Measurements from ENCODE around the gene NT5DC4.

NT5DC4 gene

DNA sequence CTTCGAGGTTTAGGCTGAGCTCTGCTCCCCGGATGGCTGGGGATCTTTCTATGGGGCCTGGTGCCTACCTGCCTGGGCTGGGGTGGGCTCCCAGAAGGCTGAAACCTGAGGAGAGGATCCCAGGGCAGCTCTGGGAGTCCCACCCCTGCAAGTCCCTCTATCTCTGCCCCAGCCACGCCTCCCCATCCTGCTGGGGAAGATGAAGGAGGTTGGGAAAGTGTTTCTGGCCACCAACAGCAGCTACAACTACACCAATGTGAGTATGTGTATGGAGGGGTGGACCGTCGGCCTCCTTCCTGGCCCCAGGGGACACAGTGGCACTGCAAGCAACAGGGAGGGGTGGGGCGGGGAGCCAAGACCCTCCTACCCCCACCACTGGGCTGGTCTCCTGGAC, 2.7 kb downstream of the NT5DC4 start:
- DNase-seq (ENCODE audit: low spot score): no peak

DNA sequence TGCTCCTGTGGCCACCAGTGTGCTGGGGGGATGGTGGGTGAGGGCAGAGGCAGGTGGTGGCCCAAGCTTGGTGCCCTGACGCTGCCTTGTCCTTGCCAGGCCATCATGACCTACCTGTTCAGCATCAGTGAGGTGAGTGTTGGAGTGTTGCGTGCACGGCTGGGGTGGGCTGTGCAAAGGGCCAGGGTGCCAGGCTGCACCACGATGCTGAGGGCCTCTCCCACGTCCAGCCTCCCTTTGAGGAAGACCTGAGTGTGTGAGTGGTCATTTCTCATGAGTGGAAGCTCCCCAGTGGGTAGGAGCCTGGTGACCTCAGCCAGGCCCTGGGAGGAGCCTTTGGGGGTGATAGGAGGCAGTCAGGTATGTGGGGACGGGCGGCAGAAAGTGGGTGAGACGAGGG, 3.2 kb downstream of the NT5DC4 start:
- DNase-seq (ENCODE audit: low spot score): no peak

DNA sequence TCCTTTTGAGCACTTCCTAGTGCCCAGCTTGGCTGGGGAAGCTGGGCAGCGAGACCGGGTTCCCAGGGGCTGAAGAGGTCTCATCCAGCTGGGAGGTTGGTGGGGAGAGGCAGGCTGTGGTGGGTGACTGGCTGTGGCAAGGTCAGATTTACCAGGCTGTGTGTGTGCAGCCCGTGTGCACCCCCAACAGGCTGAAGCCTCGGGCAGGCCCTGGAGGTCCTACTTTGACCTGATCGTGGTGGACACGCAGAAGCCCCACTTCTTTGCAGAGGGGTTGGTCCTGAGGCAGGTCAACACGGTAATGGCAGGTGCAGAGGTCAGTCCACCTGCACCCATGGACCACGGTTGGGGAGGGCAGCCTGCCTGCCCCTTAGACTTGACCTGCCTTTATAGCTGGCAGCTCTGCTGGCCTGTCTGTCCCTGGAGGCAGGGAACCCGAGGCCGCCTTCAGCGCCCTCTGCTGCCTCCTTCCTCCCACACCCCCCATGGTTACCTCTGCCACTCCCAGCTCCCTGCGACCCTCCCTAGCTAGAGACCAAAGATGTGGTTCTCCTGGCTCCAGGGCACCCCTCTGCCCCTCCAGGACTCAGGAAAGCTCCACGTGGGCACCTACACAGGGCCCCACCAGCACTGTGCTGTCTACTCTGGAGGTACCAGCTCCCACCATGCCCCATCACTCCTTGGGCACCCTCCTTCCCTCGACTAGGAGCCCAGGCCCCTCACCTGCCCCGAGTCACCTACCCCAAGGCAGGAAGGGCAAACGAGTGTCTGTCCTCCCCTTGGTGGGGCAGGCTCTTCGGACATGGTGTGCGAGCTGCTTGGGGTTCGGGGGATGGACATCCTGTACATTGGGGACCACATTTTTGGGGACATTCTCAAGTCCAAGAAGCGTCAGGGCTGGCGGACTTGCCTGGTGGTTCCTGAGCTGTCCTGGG, 4.0 kb downstream of the NT5DC4 start:
- no peak for DNase-seq (ENCODE audit: low spot score)

- DNase-seq (ENCODE audit: low spot score): no peak
Measured at GRCh38 chr2:112725545-112726457, 5.0 kb downstream of the NT5DC4 start.

DNA sequence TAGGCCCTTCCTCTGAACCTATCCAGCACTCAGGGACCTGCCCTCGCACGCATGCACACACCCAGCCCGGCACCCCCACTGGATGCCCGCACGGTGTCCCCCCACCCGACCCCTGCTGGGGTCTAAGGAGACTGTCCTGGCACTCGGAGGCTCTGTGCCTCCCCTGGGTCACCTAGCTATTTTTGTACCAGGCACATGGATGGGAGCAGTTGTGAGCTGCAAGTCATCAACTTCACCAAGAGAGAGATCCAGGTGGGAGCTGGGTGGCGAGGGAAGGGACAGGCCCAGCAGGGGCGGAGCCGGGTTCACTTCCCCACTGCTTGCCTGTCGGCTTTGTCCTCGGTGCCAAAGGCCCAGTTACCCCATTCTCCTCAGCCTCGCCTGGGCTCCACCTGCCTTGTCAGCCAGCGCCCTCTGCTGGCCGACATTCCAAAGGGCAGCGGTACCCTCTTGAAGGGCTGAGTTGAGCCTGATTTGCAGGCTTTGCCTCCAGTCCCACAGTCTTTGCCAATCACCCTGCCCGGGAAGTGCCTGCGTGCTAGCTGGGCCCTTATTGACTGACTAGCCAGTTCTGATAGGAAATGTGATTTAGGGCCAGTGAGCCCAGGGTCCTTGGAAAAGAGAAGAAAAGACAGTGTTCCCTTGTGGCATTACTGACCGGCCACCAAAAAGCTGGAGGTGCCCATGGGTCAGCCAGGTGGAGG, 5.8 kb downstream of the NT5DC4 start:
- peak; percentile 95 for DNase-seq (ENCODE audit: low spot score)

- DNase-seq (ENCODE audit: low spot score): no peak
Measured at GRCh38 chr2:112727276-112728028, 6.6 kb downstream of the NT5DC4 start.

GRCh38 chr2:112728029-112728362, 7.2 kb downstream of the NT5DC4 start:
- no peak for DNase-seq (ENCODE audit: low spot score)

DNA sequence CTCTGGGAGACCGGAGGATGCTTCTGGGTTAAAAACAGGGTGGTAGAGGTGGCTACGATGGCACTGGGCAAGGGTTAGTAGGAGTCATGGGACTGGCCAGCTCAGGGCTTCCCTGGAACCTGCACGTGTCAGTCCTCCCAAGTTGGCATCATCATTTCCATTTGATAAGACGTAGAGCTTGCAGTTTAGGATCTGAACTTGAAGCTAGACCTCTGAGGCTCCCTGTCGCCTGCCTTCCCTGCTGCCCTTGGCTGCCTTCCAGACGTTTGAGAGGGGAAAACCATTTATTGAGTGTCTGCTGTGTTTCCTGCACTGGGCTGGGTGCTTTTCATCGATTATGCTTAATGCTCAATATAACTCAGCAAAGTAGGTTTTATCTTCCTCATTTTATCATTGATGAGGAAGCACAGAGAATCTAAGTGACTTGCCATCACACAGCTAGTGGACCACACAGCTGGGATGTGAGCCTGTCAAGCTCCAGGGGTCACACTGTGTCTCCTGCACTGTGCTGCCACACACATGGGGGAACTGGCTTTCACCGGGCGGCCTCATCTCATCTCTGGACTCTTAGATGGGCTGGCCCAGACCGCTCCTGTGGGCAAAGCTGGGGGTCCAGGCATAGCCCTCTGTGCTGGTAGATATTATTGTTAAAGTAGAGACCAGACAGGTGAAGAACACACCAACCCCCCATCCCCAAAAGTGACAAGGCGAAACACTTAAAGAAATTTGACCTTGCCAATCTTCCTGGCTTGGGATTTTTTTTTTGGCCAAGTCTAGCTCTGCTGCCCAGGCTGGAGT, 7.8 kb downstream of the NT5DC4 start:
- DNase-seq (ENCODE audit: low spot score): no peak

DNA sequence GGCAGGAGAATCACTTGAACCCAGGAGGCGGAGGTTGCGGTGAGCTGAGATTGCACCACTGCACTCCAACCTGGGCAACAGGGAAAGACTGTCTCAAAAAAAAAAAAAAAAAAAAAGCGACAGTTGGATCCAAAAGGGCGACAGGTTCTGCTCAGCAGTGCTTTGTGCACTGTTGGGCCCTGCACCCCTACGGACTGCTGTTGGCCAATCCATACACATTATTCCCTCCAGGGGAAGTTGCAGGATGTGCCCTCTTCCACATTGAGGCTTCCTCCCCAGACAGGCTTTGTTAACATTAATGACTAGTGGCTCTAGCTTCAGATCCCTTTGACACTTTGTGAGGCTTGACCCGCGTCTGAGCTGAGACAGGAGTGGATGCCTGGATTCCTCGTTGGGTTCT, 9.4 kb downstream of the NT5DC4 start:
- no peak for DNase-seq (ENCODE audit: low spot score)

DNA sequence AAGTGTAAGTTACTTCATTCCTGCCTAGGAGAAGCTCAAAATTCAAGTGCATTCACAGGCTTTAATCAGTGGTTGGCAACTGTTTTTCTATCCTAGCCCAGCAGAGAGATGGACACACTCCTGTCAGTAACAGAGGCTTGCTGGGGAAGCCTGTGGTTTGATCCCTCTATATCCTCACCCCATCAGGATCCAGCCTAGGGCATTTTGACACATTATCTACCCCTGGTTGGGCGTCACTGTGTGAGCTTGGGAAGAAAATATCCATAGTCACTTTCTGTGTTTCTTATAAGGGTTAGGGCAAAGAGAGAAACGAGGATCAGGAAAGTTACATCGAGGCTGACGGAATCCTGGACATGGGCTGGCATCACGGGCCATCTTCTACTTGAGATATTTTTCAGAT, 10.0 kb downstream of the NT5DC4 start:
- no peak for DNase-seq (ENCODE audit: low spot score)

GRCh38 chr2:112731479-112731878, 10.7 kb downstream of the NT5DC4 start:
- no peak for DNase-seq (ENCODE audit: low spot score)

DNA sequence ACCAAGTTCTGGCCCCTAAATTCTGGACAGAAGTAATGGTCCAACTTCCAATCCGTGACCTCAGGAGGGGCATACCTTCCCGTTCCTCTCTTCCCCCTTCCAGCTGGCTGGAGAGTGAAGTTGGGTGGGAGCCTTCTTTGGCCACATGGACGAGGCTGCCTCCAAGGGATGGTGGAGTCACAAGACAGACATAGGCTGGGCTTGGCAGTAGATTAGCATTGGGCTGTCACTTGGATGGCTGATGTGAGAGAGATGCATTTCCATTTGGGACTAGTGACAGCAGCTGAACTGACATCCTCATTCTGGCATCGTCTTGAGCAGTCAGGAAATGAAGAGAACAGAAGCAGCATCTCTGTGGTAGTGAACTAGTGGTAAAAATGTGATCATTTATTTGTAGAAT, 12.6 kb downstream of the NT5DC4 start:
- no peak for DNase-seq (ENCODE audit: low spot score)

GRCh38 chr2:112733871-112734270, 13.1 kb downstream of the NT5DC4 start:
- no peak for DNase-seq (ENCODE audit: low spot score)

DNA sequence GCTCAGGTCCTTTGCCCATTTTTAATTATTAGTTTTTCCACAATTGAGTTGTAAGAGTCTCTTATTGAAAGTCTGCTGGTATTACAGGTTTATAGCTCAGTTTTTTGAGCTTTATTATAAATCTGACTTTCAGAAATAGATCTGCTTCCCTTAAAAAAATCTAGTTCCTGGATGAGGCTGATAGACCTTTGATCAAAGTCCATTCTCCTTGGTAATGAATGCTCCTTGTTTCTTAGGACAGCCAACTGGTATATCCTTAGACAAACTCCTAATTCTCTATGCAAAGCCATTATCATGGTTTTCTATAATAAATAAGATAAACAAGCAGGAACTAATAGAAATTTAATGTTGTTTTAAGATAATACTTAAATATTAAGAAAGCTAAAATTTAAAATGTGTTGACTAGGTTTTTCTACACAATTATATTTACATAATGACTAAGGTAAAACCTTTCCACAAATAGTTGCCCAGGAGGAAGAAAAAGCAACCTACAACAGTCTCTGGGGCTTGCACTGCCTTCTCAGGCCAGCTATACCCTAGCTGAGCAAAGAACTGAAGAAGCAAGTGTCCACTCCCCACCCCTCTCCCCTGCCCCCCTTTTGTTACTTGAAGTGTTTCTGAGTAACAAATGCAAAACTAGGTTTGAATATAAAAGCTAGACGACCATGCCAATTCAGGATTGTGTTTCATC, 16.9 kb downstream of the NT5DC4 start:
- no peak for DNase-seq (ENCODE audit: low spot score)

DNA sequence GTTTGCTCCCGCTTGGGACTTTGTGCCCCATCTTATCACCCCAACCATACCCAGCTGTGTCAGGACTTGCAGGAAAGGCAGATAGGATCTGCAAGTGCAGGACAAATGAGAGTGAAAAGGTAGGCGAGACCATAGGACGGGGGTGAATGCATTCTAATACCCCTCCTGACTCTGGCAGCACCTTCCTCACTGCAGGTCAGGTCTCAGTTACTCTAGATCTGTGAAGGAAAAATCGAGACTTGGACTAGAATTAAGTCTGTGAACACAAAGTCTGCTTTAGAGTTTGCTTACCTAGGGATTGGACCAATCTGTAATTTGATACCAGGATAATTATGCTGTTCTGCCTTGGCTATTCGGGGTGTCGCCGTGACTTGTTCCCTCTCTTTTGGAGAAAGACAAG, 19.7 kb downstream of the NT5DC4 start:
- DNase-seq (ENCODE audit: low spot score): no peak

- DNase-seq (ENCODE audit: low spot score): peak; percentile 90
Measured at GRCh38 chr2:112749755-112750559, 29.1 kb downstream of the NT5DC4 start.

GRCh38 chr2:112750560-112750843, 29.7 kb downstream of the NT5DC4 start:
- no peak for DNase-seq (ENCODE audit: low spot score)

GRCh38 chr2:112751451-112752197, 30.8 kb downstream of the NT5DC4 start:
- no peak for DNase-seq (ENCODE audit: low spot score)

GRCh38 chr2:112752667-112753066, 31.8 kb downstream of the NT5DC4 start:
- DNase-seq (ENCODE audit: low spot score): no peak
